HT1080 (cell line): Measurements from ENCODE around the gene GGN. TPM values are rescaled to one million over a fixed set of nuclear protein-coding genes. Genes with fewer than 3 reads are reported as not detected.
"Not testable (repeated sequence)": the region's sequence is repeated elsewhere in the genome, so short reads cannot be mapped to it uniquely, and the experiment has no call there.

ENCODE experiments used
- DNase-seq: peaks from one replicate; pipeline ENCODE4 v3.0.0-alpha.2; 2015; ENCODE audit warnings: low read depth
- total RNA-seq: library from RNA; depleted of rRNA; stranded (reverse); fragments of >200 nt; shearing (Covaris generic); gene quantifications from 2 replicates; pipeline ENCODE4 v1.2.3, GENCODE V29; 2014

The GGN gene
- total RNA-seq, 1 experiment from 2014 or later, result 1.0 TPM

DNA sequence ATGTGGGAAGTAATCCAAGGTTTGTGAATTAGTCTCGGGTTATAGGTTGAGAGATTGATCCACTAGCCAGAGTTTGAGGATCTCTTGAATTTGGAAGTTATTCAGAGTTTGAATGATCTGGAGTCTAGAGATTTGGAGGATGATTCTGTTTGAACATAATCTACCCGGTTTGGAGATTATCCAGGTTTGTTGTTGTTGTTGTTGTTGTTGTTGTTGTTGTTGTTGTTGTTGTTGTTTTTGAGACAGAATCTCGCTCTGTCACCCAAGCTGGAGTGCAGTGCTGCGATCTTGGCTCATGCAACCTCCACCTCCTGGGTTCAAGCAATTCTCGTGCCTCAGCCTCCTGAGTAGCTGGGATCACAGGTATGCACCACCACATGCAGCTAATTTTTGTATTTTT lies 24.1 kb upstream of the GGN start:
- not testable (repeated sequence) for DNase-seq

DNA sequence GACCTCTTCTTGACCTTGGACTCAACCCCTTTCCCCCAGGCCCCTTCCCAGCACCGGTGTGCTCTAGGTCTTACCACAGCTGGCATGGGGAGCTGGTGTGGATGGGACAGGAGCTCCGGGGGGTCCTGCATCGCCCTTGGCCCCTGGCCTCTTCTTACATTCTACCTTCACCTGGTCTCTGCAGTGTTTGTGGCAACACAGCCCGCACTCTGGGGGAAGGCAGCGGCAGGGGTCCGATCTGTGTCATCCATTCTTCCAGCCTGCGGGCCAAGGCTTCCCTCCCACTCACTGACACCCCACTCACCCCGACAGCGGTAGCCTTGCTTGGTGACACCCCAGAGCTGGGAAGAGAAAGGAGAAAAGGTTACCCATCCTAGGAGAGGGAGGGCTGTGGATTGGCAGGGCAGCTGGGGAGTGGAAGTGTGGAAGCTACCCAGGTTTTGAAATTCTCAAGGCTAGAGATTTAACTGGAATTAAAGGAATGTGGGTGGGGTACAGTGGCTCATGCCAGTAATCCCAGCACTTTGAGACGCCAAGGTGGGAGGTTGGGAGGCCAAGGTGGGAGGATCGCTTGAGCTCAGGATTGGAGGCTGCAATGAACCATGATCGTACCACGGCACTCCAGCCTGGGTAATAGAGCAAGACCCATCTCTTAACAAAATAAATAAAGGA lies 23.3 kb upstream of the GGN start:
- no peak for DNase-seq

DNA sequence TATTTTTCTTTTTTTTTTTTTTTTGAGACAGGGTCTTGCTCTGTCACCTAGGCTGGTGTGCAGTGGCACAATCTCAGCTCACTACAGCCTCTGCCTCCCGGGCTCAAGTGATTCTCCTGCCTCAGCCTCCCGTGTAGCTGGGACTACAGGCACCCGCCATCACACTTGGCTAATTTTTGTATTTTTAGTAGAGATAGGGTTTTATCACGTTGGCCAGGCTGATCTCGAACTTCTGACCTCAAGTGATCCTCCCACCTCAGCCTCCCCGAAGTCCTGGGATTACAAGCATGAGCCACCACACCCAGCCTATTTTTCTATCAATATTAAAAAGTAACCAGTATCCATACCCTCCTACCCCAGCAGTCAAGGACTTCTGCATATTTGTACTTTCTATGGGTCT lies 22.6 kb upstream of the GGN start:
- not testable (repeated sequence) for DNase-seq

DNA sequence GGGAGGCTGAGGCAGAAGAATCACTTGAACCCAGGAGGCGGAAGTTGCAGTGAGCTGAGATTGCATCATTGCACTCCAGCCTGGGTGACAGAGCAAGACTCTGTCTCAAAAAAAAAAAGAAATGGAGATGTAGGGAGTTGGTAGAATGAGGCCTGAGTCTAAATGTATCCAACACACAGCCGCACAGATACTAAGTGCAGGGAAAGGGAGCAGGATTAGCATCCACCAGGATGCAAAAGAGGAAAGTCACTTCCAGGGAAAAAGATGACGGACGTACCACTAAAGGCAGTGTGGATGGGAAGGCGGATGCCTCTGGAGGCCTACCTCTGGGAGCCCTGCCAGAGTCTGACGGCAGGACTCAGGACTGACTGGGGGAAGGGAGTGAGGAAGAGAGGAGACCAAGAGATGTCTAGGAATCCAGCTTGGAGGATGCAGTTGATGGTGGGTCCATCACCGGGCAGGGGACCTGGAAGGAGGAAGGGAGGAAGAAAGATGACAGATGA lies 21.8 kb upstream of the GGN start:
- DNase-seq, result peak; percentile 50

DNA sequence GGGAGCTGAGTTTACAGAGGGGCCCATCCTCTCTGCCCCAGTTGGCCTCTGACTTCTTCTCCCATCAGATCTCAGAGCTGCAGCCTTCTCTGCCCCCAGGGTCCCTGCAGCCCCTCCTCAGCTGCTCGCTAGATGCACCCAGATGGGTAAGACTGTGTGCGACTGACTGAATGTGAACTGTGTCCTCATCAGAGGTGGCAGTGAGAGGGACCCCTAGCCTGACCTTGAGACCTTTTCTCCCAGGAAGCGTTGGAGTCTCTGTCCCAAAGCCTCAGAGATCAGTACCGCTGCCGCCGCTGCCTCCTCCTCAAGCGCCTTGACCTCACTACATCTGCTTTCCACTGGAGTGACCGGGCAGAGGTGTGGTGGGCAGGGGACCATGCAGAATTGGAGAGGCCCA lies 17.4 kb upstream of the GGN start:
- no peak for DNase-seq

DNA sequence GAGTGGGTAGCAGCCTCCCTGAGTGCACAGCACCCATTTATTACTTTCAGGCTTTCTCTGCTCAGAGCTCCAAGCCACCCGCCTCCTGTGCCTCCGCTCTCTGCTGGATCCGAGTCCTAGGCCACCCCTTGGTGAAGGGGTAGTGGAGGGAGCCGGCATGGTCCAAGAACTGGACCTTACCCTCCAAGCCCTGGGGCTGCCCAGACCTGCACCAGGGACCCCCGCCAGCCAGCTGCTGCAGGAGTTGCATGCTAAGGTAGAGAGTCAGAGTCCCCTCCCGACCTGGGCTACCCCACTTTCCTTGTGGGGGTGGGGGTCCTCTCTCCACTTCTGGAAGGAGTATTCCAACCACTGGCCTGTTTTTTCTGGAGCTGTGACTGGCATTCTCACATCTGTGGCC lies 17.0 kb upstream of the GGN start:
- no peak for DNase-seq

DNA sequence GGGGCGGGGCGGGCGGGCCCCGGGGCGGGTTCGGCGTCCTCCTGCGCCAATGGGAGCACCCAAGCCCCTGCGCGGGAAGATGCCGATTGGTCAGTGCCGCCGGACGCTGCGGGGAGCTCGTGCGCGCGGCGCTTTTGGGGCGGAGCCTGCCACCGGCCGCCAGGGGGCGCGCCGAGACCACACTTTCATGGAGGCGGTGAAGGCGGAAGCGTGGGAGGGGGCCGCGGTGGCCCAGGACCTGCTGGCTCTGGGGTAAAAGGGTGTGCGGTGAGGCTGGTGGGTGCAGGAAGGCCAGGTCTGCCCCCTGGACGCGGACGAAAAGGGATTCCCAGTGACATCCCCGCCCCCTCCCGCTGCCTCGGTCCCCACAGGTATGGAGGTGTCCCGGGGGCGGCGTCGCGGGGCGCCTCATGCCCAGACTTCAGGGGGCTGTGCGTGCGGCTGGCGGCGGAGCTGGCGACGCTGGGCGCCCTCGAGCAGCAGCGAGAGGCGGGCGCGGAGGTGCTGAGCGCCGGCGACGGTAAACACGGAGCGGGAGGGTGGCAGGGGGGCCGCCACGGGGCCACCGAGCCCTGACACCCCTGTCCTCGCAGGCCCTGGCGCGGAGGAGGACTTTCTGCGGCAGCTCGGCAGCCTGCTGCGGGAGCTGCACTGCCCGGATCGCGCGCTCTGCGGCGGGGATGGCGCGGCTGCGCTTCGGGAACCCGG lies 15.3 kb upstream of the GGN start, which contains the start of gene FAM98C:
Gene FAM98C (plus strand): TSS at position 127 of the 708 bp plus-strand sequence. CDS start 61 bp downstream, at position 188.
- peak; percentile 94 for DNase-seq

DNA sequence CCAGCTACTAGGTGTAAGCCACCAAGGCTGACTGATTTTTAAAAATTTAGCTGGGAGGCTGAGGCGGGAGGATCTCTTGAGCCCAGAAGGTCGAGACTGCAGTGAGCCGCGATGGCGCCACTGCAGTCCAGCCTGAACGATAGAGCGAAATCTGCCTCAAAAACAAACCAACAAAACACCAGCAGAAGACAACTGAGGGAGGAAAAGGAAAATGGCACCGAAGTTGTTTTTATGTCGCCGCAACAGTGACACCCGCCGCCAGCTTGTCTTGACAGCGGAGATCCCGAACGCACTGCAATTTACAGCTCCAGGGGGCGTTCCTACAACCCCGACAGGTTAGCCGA lies 14.8 kb upstream of the GGN start:
- DNase-seq, result no peak

DNA sequence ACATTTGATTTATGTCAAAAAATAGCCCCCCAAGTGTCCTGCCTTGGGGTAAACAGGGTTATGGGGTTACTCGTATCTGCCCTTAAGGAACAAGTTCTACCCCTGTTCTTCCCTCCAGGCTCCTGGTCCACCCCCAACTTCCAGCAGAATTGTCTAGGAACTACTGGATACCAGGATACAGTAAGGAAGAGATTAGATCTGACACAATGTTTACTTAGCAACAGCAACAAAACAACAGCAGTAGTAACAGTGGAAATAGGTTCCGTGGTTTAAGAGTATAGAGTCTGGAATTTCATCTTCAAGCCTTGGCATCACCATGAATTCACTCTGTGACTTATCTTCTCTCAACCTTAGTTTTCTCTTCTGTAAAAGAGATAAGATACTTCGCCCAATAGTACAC lies 13.3 kb upstream of the GGN start:
- peak; percentile 33 for DNase-seq

DNA sequence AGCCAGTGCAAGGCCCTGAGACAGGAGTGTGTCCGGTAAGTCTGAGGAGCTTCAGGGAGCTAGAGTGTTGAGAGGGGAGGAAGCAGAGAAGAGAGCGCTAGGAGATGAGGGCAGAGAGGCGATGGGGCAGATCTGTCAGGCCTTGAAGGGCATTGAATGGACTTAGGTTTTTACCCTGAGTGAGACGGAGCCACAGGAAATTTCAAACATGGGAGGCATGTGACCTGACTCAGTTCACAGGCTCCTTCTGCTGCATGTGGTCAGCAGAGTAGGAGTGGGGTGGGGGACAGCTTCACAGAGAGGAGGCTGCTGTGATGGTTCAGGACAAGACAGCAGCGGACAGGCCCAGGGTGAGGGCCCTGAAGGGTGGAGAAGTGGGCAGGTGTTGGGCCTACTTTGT lies 12.5 kb upstream of the GGN start:
- DNase-seq, result no peak

DNA sequence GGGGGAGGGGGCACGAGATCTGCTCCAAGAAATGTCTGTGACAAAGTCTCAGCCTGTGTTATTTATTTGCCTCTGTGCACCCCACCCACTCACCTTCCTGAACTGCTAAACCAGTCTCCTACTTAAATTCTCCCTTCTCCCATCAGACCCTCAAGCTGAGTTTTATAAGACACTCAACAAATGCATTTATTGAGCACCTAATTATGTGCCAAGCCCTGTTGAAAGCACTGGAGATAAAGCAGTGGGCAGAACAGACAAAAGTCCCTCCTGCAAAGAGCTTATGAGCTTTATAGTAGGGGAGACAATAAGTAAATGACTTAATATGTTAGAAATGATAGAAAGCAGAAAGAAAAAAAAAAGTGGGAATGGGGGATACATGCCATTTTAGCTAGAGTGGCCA lies 11.7 kb upstream of the GGN start:
- DNase-seq, result no peak

DNA sequence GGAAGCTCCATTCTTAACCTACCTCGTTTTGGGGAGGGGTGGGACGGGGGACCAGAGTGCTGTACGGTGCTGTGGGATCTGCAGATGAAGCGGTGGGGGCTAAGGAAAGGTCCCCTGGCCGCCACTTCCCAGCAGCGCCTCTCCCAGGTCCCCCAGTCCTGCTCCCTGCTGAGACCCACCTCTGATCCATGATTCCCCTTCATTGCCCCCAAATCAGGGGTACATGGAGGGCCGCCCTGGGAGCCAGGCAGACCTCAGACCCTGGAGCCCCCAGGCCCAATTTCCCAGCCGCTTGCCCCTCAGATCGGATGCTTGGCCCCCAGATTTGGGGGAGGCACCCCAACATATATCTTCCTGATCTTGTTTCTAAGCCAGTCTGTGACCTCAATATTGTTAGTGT lies 11.2 kb upstream of the GGN start:
- DNase-seq, result no peak

DNA sequence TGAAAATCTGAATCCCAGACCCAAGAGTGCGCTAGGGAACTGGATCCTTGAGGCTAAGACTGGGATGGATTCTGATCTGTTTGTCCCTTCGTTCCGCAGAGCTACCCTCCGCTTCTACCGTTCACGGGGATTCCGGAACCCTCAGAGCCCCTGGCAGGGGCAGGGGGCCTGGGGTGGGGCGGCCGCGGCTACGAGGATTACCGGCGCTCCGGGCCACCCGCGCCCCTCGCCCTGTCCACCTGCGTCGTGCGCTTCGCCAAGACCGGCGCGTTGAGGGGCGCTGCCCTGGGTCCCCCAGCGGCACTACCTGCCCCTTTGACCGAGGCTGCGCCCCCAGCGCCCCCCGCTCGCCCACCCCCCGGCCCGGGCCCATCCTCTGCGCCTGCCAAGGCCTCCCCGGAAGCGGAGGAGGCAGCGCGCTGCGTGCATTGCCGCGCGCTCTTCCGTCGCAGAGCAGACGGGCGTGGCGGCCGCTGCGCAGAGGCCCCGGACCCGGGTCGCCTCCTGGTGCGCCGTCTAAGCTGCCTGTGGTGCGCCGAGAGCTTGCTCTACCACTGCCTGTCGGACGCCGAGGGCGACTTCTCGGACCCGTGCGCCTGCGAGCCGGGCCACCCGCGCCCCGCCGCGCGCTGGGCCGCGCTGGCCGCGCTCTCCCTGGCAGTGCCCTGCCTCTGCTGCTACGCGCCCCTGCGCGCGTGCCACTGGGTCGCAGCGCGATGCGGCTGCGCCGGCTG lies 7.7 kb upstream of the GGN start:
- no peak for DNase-seq

DNA sequence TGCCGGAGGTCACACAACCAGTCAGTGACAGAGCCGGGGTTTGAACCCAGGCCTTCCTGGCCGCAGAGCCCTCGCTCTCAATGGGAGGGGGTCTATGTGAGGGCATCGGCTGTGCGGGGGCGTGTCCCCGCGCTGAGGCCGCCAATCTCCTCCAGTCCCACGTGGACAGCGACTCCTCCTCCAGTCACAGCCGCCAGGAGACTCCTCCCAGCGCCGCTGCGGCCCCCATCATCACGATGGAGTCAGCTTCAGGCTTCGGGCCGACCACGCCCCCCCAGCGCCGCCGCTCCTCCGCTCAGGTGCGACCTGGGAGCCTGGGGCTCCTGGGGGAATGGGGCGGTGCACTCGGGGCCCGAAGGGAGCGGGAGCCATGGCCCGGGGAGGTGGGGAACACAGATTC lies 6.7 kb upstream of the GGN start:
- DNase-seq, result no peak

DNA sequence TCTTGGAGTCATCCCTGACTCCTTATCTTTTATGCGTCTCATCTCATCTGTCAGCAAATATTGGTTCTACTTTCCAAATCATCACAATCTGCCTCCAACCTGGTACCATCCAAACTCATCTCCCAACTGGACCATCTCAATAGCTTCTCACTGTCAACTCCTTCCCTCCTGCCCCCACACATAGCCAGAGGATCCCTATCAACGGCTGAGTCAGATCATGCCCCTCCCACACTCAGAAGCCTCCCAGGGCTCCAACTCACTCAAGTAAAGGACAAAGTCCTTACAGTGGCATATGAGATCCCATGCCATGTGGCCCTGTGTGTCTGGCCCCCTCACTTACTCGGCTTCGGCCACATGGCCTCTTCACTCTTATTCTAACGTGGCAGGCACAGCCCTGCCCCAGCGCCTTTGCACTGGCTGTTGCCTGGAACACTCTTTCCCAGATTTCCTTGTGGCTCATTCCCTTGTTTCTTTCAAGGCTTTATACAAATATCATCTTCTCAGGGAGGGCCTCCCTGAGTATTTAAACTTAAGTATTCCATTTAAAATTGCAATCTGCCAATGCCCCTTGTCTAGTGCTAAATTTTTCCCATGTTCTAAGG lies 5.0 kb upstream of the GGN start:
- DNase-seq, result peak; percentile 33

DNA sequence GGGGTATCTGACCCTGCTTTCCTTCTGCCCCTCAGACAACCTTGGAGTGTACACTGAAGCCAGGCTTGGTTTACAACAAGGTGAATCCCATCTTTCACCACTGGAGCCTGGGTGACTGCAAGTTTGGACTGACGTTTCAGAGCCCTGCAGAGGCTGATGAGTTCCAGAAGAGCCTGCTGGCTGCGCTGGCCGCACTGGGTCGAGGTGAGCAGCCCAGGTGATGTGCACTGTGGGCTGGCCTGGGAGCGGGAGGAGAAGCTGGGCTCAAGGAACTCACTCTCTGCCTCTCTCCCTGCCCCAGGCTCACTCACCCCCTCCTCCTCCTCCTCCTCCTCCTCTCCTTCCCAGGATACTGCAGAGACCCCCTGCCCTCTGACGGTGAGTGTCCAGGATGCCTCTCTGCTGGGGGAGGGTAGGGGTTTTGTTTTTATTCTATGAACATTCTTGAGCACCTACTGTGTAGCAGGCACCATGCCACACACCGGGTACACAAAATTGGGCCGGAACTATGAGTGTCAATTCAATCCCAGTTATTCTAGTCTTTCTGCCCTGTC lies 4.2 kb upstream of the GGN start:
- DNase-seq, result no peak

DNA sequence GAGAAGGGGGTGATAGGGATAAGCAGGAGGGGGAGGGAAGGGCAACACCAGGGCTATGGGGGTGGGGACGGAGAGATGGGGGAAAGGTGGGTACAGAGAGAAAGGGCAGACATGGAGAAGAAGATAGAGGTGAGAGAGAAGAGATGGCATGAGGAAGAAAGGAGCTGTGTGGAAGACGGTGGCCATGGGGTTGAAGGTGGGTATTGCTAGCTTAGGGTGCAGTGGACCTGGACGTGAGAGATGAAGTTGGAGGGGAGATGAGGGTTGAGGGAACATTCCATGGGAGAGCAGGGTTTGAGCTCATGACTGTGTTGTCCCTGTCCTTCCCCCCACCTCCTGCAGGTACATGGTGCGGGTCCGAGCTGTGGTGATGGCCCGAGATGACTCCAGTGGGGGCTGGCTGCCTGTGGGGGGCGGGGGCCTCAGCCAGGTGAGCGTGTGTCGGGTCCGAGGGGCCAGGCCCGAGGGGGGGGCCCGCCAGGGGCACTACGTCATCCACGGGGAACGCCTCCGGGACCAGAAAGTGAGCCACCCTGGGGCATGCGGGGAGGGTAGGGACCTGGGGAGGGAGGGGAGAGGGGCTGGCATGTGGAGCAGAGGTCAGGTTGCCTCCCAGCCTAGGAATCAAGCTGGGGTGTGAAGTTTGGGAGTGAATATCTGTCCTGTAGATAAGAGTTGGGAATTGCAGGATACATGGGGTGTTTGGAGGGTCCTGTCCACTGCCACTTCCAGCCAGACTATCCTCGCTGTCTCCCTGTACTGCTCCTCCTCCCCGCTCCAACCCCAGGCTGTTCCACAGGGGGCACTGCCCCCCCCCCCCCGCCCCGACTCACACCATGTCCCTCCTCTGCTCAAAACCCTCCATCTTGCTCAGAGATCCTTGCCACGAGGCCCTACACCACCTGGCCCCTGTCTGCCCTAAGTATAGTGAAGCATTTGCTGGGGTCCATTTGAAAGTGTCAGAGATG lies 2.4 kb upstream of the GGN start:
- no peak for DNase-seq

DNA sequence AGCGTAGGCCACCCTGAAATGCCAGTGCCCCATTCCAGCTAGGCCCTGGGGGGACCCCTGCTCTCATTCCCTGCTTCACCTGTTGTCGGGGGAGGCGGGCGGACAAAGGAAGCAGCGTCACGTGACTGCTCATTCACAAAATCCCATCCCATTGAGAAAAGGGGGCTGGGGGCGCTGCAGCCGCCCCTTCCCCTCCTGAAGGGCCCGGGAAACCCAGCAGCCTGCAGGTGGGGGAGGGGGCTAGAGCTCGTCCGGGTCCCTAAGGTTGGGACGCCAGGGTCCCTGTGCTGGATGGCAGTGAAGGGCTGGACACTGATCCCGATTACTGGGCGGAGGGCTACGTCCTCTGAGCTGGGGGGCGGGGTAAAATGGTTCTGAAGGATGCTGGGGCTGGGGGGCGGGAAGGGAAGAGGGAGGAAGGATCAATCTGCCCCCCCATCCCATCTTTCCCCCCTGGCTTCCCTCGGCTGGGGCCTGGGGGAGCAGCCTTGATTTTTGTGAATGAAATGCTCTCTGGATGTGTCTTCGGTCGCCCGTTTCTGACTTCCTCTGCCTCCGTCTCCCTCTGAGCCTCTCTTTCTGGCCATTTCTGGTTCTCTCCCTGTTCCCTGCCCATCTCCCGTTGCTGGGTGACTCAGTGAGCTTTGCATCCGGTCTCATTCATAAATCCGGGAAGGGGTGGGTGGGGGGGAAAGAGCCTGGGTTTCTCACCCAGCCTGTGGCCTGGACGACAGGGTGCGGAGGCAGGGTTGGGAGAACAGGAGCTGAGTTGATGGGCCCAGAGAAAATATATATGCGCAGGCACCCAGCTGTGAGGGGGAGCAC lies 1.5 kb upstream of the GGN start:
- DNase-seq, result peak; percentile 81

DNA sequence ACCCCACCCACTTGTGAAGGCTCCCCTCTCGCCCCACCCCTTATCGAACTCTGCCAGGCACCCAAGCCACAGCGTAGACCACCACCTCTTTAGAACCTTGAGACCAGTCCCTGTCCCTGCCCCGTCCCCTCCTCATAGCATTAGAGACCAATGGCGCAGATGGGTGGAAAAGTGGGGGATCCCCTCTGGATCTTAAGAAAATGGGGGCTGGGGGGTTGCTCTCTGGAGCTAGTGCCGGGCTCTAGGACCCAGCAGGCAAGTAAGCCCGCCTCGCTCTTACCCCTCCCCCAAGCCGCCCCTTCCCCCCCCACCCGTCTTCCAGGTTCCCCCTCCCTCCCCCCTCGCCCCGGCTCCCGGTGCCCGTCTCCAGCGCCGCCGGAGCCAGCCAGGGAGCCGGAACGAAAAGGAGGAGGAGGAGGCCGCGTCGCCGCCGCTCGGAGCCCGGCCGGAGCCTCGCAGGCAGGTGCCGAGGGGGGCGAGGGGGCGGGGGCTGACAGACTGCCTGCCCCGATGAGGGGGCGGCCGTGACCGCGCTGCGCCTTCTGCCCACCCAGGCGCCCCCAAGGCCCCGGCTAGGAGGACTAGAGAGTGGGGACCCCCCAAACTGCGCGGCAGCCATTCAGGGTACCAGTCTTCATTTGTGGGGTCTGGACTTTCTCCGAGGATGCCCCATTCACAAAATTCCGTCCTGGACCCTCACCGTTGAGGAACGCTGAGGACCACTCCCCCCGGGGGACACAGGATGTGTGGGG lies 691 bp upstream of the GGN start, which contains the start of gene SPRED3:
Gene SPRED3 (plus strand): TSS at position 349 of the 752 bp plus-strand sequence. CDS start 1,606 bp downstream, outside the sequence.
- no peak for DNase-seq
